ENCODE measurements around the gene GPSM1.
A peak's percentile ranks its signal among the peaks of the same experiment; 100 is the strongest.

GRCh38 chr9:136283291-136284235 lies 43.8 kb upstream of the GPSM1 start:
- TF ChIP-seq EZH2phosphoT487 (IDR thresholded peaks at IDR 0.05; ENCODE audit: borderline replicate concordance, low read depth) (no peak), SIN3A (IDR thresholded peaks at IDR 0.05; ENCODE audit: borderline replicate concordance, low read depth, low read length) (no peak), CTCF (IDR thresholded peaks at IDR 0.05) (peak; percentile 83), FOXM1 (IDR thresholded peaks at IDR 0.05; ENCODE audit: low read depth) (no peak)

Data from SK-N-SH (cell line).